ENCODE measurements around the gene LANCL2.
"Not testable (repeated sequence)": the region's sequence is repeated elsewhere in the genome, so short reads cannot be mapped to it uniquely, and the experiment has no call there.

Gene LANCL2

GRCh38 chr7:55363386-55364170 is 1.6 kb upstream of the LANCL2 start:
- DNase-seq, result no peak

- peak; percentile 92 for DNase-seq
Measured at GRCh38 chr7:55365675-55366460, 731 bp downstream of the LANCL2 start.

GRCh38 chr7:55366461-55367070 is 1.4 kb downstream of the LANCL2 start:
- peak; percentile 63 for DNase-seq

GRCh38 chr7:55367283-55367840 is 2.2 kb downstream of the LANCL2 start:
- DNase-seq, result no peak

GRCh38 chr7:55369427-55370400 is 4.6 kb downstream of the LANCL2 start:
- no peak for DNase-seq

- DNase-seq, result no peak
Measured at GRCh38 chr7:55374213-55374612, 9.1 kb downstream of the LANCL2 start.

GRCh38 chr7:55375237-55375636 is 10.1 kb downstream of the LANCL2 start:
- no peak for DNase-seq

- DNase-seq, result no peak
Measured at GRCh38 chr7:55377162-55377817, 12.2 kb downstream of the LANCL2 start.

- DNase-seq, result no peak
Measured at GRCh38 chr7:55379285-55379684, 14.1 kb downstream of the LANCL2 start.

- DNase-seq, result no peak
Measured at GRCh38 chr7:55381189-55381588, 16.1 kb downstream of the LANCL2 start.

- no peak for DNase-seq
Measured at GRCh38 chr7:55381696-55382095, 16.6 kb downstream of the LANCL2 start.

GRCh38 chr7:55382251-55382650 is 17.1 kb downstream of the LANCL2 start:
- DNase-seq, result no peak

GRCh38 chr7:55386541-55386940 is 21.4 kb downstream of the LANCL2 start:
- DNase-seq, result no peak

GRCh38 chr7:55387062-55387965 is 22.2 kb downstream of the LANCL2 start:
- DNase-seq, result peak; percentile 17

GRCh38 chr7:55396233-55396785 is 31.2 kb downstream of the LANCL2 start:
- no peak for DNase-seq

GRCh38 chr7:55397617-55398016 is 32.5 kb downstream of the LANCL2 start:
- DNase-seq, result no peak

GRCh38 chr7:55400191-55400590 is 35.1 kb downstream of the LANCL2 start:
- DNase-seq, result no peak

- not testable (repeated sequence) for DNase-seq
Measured at GRCh38 chr7:55402506-55402905, 37.4 kb downstream of the LANCL2 start.

GRCh38 chr7:55405856-55406541 is 40.9 kb downstream of the LANCL2 start:
- DNase-seq, result no peak

Measured in NCI-H510A treated with DMSO at 0.1 percent for 48 hours (cell line).